CD4-positive, alpha-beta T cell treated with Interleukin-6 for 4 hours (primary cell): ENCODE data around the gene GSS.

Experiments
- DNase-seq: peaks from one replicate; pipeline ENCODE4 v3.0.0-alpha.2; 2020; ENCODE audit warnings: mixed read lengths

Gene GSS

GRCh38 chr20:34945315-34946077 is 10.1 kb downstream of the GSS start:
- DNase-seq, result no peak

- no peak for DNase-seq
These were observed 11.6 kb downstream of the GSS start for GRCh38 chr20:34943808-34944567.

GRCh38 chr20:34942301-34942700 is 13.3 kb downstream of the GSS start:
- no peak for DNase-seq

GRCh38 chr20:34941226-34941625 is 14.4 kb downstream of the GSS start:
- no peak for DNase-seq

GRCh38 chr20:34940081-34940481 is 15.5 kb downstream of the GSS start:
- no peak for DNase-seq

- DNase-seq, result no peak
These were observed 17.0 kb downstream of the GSS start for GRCh38 chr20:34938466-34939163.

- no peak for DNase-seq
These were observed 23.8 kb downstream of the GSS start for GRCh38 chr20:34931771-34932170.

GRCh38 chr20:34928411-34928810 is 27.2 kb downstream of the GSS start:
- DNase-seq, result no peak

- no peak for DNase-seq
These were observed 27.9 kb downstream of the GSS start for GRCh38 chr20:34927736-34928135.

- DNase-seq, result no peak
These were observed 29.0 kb downstream of the GSS start for GRCh38 chr20:34926581-34926980.

- no peak for DNase-seq
These were observed 29.6 kb downstream of the GSS start for GRCh38 chr20:34925981-34926380.

- DNase-seq, result no peak
These were observed 30.3 kb downstream of the GSS start for GRCh38 chr20:34925341-34925740.

GRCh38 chr20:34923414-34923813 is 32.2 kb downstream of the GSS start:
- no peak for DNase-seq

GRCh38 chr20:34922654-34923381 is 32.8 kb downstream of the GSS start:
- DNase-seq, result no peak

- DNase-seq, result no peak
These were observed 34.2 kb downstream of the GSS start for GRCh38 chr20:34921436-34921835.

- no peak for DNase-seq
These were observed 35.6 kb downstream of the GSS start for GRCh38 chr20:34920055-34920454.

- no peak for DNase-seq
These were observed 38.7 kb downstream of the GSS start for GRCh38 chr20:34916774-34917354.

GRCh38 chr20:34915749-34916455 is 39.7 kb downstream of the GSS start:
- no peak for DNase-seq

- no peak for DNase-seq
These were observed 40.5 kb downstream of the GSS start for GRCh38 chr20:34915131-34915530.

GRCh38 chr20:34907616-34908469 is 47.8 kb downstream of the GSS start:
- DNase-seq, result peak; percentile 9

- DNase-seq, result no peak
These were observed 51.4 kb downstream of the GSS start for GRCh38 chr20:34904202-34904621.
